GM10248 (cell line): ENCODE measurements around the gene URB1.

Experiments
- CTCF ChIA-PET: fragments of 300-600 bp; sonication (Branson Sonifier 250); formaldehyde crosslinking; extraction: SDS; loops from one replicate; lab custom pipeline; 2021; ENCODE audit warnings: antibody characterized with exemption; lab: Yijun Ruan, JAX
- POLR2A ChIA-PET: fragments of 350-650 bp; sonication (Branson Sonifier 250); formaldehyde crosslinking; extraction: SDS; loops from one replicate; lab custom pipeline; 2020; ENCODE audit warnings: antibody characterized with exemption; lab: Yijun Ruan, JAX
- DNase-seq: peaks from one replicate; pipeline ENCODE4 v3.0.0; 2012; ENCODE audit errors: extremely low spot score
- TF ChIP-seq, protein P1 (sequence below): IDR thresholded peaks from 2 replicates; pipeline ENCODE4 v1.5.1; 2012; ENCODE audit warnings: mild to moderate bottlenecking, low read depth; ENCODE audit errors: extremely low read depth, missing control alignments, control extremely low read depth

Gene URB1

DNA sequence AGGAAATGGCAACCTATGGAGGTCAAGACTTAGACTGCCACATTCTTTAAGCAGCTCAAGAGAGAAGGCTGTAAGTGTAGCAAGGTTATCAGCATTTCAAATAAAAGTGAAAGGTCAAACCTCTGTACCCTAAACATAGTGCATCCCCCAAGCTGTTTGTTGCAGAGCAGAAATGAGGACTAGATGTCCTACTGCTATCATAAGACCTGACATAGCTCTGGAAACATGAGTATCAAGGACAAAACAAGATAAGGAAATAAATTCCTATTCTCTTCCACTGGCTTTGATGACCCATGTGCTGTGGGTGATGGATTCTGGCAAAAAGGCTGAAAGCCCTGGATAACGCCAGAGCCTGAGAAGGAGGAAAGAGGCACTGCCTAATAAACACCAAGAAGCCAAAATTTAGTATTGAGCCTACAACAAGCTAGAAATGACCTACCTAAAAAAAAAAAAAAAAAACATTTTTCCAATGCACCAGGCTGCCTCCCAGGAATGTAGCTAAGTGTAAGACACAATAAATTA lies 35.9 kb downstream of the URB1 start:
- CTCF ChIA-PET: no interaction called here
- POLR2A ChIA-PET: no interaction called here
- no peak for DNase-seq
- TF ChIP-seq, protein P1, sequence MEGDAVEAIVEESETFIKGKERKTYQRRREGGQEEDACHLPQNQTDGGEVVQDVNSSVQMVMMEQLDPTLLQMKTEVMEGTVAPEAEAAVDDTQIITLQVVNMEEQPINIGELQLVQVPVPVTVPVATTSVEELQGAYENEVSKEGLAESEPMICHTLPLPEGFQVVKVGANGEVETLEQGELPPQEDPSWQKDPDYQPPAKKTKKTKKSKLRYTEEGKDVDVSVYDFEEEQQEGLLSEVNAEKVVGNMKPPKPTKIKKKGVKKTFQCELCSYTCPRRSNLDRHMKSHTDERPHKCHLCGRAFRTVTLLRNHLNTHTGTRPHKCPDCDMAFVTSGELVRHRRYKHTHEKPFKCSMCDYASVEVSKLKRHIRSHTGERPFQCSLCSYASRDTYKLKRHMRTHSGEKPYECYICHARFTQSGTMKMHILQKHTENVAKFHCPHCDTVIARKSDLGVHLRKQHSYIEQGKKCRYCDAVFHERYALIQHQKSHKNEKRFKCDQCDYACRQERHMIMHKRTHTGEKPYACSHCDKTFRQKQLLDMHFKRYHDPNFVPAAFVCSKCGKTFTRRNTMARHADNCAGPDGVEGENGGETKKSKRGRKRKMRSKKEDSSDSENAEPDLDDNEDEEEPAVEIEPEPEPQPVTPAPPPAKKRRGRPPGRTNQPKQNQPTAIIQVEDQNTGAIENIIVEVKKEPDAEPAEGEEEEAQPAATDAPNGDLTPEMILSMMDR: no peak

DNA sequence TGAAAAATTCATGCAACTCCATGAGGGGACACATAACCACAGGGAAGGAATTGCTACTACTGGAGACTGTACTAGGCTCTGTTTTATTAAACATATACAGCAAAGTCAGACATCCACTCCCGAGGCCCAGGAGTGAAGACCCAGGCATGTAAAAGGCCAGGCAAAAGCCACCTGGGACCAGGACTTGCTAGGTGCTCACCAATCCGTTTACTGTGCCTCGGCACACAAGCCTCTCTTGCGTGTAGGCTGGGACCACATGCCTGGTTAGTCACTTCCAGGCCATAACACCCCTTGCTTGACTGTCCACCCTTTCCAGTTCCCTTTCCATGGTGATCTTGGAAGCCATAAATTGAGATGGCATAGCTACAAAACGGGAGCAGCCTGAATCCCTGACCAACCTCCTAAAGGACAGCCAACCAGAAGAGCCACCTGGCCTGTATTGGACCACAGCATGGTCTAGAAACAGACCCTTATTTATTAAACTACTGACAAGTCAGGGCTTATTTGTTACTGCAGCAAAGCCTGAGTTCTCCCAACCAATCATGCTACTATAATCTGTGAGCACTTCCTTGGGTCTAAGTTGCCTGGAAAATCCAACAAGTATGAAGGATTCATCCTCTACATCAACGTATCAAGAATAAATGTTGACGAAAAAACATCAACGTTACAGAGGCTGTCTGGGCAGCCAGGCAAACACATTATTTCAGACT lies 39.7 kb downstream of the URB1 start:
- ChIA-PET CTCF (interaction anchor here (1.6 kb wide), 1 partner anchor 40 kb away, joined by 3 read pairs; no protein-coding TSS in a partner anchor), POLR2A (no interaction called here)
- TF ChIP-seq, protein P1: no peak
- DNase-seq: no peak

DNA sequence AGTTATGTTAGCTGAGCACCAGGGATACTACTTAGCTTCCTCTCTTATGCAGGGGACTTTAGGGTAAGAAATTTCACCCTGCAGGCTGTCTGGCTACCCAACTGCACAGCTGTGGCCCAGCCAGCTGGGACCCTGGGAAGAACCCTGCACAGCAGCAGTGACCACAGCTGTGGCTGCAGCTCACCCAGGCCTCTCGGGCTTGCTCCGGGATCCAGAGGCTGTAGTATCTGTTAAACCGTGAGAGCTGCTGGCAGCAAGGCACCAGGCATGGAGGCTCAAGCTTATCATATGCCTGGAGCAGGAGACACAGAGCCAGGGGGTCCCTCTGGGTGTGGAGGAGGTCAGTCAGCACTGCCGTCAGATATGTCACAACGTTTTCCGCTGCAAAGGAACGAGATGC lies 40.3 kb downstream of the URB1 start:
- no peak for DNase-seq
- TF ChIP-seq, protein P1: no peak
- POLR2A ChIA-PET: no interaction called here
- CTCF ChIA-PET: interaction anchor here (0.8 kb wide), 1 partner anchor 248 kb away, joined by 3 read pairs; no protein-coding TSS in a partner anchor

DNA sequence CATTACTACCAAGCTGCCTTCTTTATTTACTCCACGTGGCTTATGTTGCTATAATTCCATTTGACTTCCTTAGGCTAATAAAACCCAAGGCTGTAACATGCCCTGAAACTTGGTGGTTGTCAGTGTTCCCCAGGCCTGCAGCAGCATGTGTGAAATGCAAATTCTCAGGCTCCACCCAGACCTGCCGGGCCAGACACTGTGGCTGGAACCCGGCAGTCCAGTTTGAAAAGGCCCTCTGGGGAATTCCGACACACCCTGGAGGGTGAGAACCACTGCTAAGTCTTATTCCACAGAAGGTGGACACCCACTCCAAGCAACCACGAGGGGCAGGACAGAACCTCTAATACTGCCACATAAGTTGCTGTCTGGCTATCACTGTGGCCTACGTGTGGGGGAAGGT lies 41.4 kb downstream of the URB1 start:
- ChIA-PET CTCF (no interaction called here), POLR2A (no interaction called here)
- TF ChIP-seq, protein P1: no peak
- DNase-seq: peak; percentile 36

DNA sequence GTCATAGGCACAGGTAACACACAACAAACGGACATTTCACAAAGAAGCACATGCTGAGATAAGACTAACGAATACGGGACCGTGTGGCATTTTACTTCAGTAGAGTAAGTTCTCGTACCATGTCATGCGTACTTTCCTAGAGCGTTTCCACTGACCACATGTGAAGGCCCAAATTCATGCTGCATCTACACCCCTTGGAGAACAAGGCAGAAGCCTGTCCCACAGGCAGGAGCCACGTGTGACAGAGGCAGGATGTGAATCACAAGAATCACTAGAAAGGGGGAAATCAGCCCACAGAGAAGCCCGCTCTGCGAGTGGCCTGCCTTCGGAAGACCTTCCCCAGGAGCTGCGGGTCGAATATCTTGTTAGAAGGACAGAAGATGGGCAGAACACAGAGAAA lies 41.8 kb downstream of the URB1 start:
- DNase-seq: no peak
- TF ChIP-seq, protein P1: no peak
- POLR2A ChIA-PET: no interaction called here
- CTCF ChIA-PET: no interaction called here

DNA sequence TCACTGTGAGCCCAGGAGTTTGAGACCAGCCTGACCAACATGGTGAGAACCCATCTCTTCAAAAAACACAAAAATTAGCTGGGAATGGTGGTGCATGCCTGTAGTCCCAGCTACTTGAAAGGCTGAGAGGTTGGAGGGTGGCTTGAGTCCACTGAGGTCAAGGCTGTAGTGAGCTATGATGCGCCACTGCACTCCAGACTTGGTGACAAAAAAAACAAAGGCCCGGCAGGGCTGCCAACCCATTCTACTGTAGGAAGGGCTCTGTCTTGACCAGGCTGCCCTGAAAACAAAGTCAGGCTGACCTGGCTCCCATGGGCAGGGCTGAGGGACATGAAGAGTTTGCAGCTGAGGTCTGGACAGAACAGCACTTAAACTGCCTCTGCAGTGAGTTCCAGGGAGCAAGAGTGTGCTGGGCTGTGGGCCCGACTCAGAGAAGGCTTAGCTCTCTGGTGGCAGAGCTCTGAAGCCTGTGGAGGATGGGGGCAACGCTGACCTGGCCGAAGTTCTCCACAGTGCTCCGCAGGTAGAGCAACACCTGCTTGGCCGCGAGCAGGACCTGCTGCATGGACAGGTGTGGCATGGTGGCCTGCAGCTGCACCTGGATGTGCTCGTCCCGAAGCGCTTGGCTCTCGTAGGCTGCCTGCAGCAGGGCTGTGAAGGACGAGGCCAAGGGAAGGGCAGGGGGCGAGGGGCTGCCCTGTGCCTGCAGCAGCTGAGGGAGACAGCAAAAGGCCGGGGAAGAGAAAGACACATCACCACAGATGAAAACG lies 42.4 kb downstream of the URB1 start:
- no peak for DNase-seq
- CTCF ChIA-PET: no interaction called here
- TF ChIP-seq, protein P1: no peak
- POLR2A ChIA-PET: no interaction called here
